GM12878 (cell line): ENCODE results near the gene THADA. TPM values are rescaled to one million over a fixed set of nuclear protein-coding genes. Genes with fewer than 3 reads are reported as not detected.
A peak's percentile ranks its signal among the peaks of the same experiment; 100 is the strongest.

Experiments
- ATAC-seq: fragments of 200-7000 bp; cut with Tn5 transposase; 3 replicates; pipeline ENCODE4 v1.9.1; 2020; ENCODE audit warnings: mild to moderate bottlenecking, moderate library complexity
- BruUV-seq: library from RNA; stranded (reverse); fragments of 400-500 nt; replicated peaks from 2 replicates; lab custom pipeline; 2021; lab: Mats Ljungman, UMichigan
- CTCF ChIA-PET: fragments of 300-600 bp; sonication (Branson Sonifier 250); formaldehyde crosslinking; extraction: SDS; loops from one replicate; lab custom pipeline; 2021; ENCODE audit warnings: inconsistent platforms; lab: Yijun Ruan, JAX
- POLR2A ChIA-PET: fragments of 350-600 bp; formaldehyde crosslinking; extraction: SDS; loops from one replicate; lab custom pipeline; 2021; ENCODE audit warnings: inconsistent platforms; lab: Charles Lee
- RAD21 ChIA-PET: fragments of 300-600 bp; sonication (Branson Sonifier 250); formaldehyde crosslinking; loops from one replicate; lab custom pipeline; 2023; ENCODE audit warnings: antibody characterized with exemption; ENCODE audit not compliant: unreplicated experiment; lab: Charles Lee
- SMC1A ChIA-PET: fragments of 300-600 bp; sonication (Branson Sonifier 250); formaldehyde crosslinking; loops from one replicate; lab custom pipeline; 2023; ENCODE audit not compliant: unreplicated experiment, uncharacterized antibody; lab: Charles Lee
- DNase-seq: peaks from one replicate; pipeline ENCODE4 v3.0.0-alpha.2; 2011; ENCODE audit warnings: low read depth, low spot score
- FAIRE-seq: peaks from 3 replicates; lab custom pipeline; 2011; peaks lifted over from hg19 to GRCh38; lab: Jason Lieb, UNC
- H2AFZ ChIP-seq: 2 replicates; pipeline ENCODE4 v1.6.0; 2011; ENCODE audit warnings: low read depth, low read length, control low read depth; ENCODE audit not compliant: control insufficient read depth
- H3K27ac ChIP-seq: 2 replicates; pipeline ENCODE4 v1.5.1; 2011; ENCODE audit warnings: control low read depth; ENCODE audit not compliant: control insufficient read depth, insufficient read depth
- H3K27me3 ChIP-seq, 2 experiments: replicated peaks in 1 of 2; 2 replicates each; pipeline versions ENCODE4 v1.6.0 to v1.6.1; 2011; ENCODE audit warnings: low read length in 1 of 2; ENCODE audit not compliant: control insufficient read depth in 2 of 2, insufficient read depth in 2 of 2
- H3K36me3 ChIP-seq, 2 experiments: 2 replicates each; pipeline ENCODE4 v1.5.1; 2011; ENCODE audit warnings: low read length in 1 of 2; ENCODE audit not compliant: control insufficient read depth in 2 of 2, insufficient read depth in 2 of 2
- H3K4me1 ChIP-seq: 2 replicates; pipeline ENCODE4 v1.6.1; 2011; ENCODE audit warnings: mild to moderate bottlenecking, low read length, moderate library complexity, mixed read lengths; ENCODE audit not compliant: control insufficient read depth, insufficient read depth
- H3K4me2 ChIP-seq: 2 replicates; pipeline ENCODE4 v1.6.0; 2011; ENCODE audit warnings: control low read depth; ENCODE audit not compliant: control insufficient read depth, insufficient read depth
- H3K4me3 ChIP-seq: fragments of 200-600 bp; sonication (generic); 2 replicates; pipeline ENCODE4 v1.5.1; 2016
- H3K79me2 ChIP-seq: 2 replicates; pipeline ENCODE4 v1.6.0; 2011; ENCODE audit warnings: low read length; ENCODE audit not compliant: control insufficient read depth, insufficient read depth
- H3K9ac ChIP-seq: 2 replicates; pipeline ENCODE4 v1.8.0; 2011; ENCODE audit warnings: low read length, control low read depth, mixed read lengths; ENCODE audit not compliant: control insufficient read depth, insufficient read depth
- H3K9me3 ChIP-seq: replicated peaks from 3 replicates; pipeline ENCODE4 v1.5.1; 2011; ENCODE audit warnings: mild to moderate bottlenecking, low read length; ENCODE audit not compliant: control insufficient read depth, insufficient read depth
- H4K20me1 ChIP-seq: 2 replicates; pipeline ENCODE4 v1.6.0; 2011; ENCODE audit not compliant: control insufficient read depth, insufficient read depth
- CBX3 ChIP-seq: fragments of 200-600 bp; sonication (generic); IDR thresholded peaks from 2 replicates; pipeline ENCODE4 v1.6.1; 2016; ENCODE audit warnings: low read depth, borderline replicate concordance
- CEBPB ChIP-seq, 2 experiments: fragments of 150-350 bp in 1 of 2; IDR thresholded peaks; 2 replicates each; pipeline ENCODE4 v1.6.1; 2012 to 2014; ENCODE audit warnings: low read depth in 2 of 2, low read length in 2 of 2, borderline replicate concordance in 1 of 2, inconsistent platforms in 1 of 2
- EGR1 ChIP-seq, 2 experiments: IDR thresholded peaks; 1 replicate in 1 of 2; 2 replicates in 1 of 2; pipeline ENCODE4 v1.6.1; 2011 to 2012; ENCODE audit warnings: low read depth in 2 of 2, low read length in 2 of 2, borderline replicate concordance in 1 of 2, mild to moderate bottlenecking in 1 of 2, moderate library complexity in 1 of 2
- EZH2 ChIP-seq: IDR thresholded peaks from 2 replicates; pipeline ENCODE4 v1.6.1; 2012; ENCODE audit warnings: low read depth, mild to moderate bottlenecking, control low read depth, inconsistent platforms, low read length, borderline replicate concordance; ENCODE audit not compliant: control insufficient read depth
- JUNB ChIP-seq: IDR thresholded peaks from 2 replicates; pipeline ENCODE4 v1.6.1; 2016; ENCODE audit warnings: antibody characterized with exemption, mild to moderate bottlenecking
- KLF5 ChIP-seq: fragments of 450-650 bp; IDR thresholded peaks from 2 replicates; pipeline ENCODE4 v1.6.1; 2014; ENCODE audit warnings: mild to moderate bottlenecking; ENCODE audit not compliant: partially characterized antibody
- MTA3 ChIP-seq: IDR thresholded peaks from 2 replicates; pipeline ENCODE4 v1.6.1; 2012; ENCODE audit warnings: low read length, inconsistent platforms, borderline replicate concordance
- RAD21 ChIP-seq: IDR thresholded peaks from 2 replicates; pipeline ENCODE4 v1.6.1; 2011; ENCODE audit warnings: mild to moderate bottlenecking, low read depth, low read length, moderate library complexity; ENCODE audit not compliant: insufficient read depth
- RUNX3 ChIP-seq: IDR thresholded peaks from 2 replicates; pipeline ENCODE4 v1.6.1; 2012; ENCODE audit warnings: low read length, inconsistent platforms
- ZBED1 ChIP-seq: IDR thresholded peaks from 2 replicates; pipeline ENCODE4 v1.6.1; 2016; ENCODE audit warnings: borderline replicate concordance
- ZBTB40 ChIP-seq: fragments of 450-650 bp; IDR thresholded peaks from 2 replicates; pipeline ENCODE4 v1.6.1; 2016; ENCODE audit warnings: mild to moderate bottlenecking, moderate library complexity, borderline replicate concordance
- ZNF622 ChIP-seq: fragments of 450-650 bp; IDR thresholded peaks from 2 replicates; pipeline ENCODE4 v1.6.1; 2017; ENCODE audit warnings: mild to moderate bottlenecking, inconsistent platforms
- WGBS: methylation state at CpG from one replicate; pipeline ENCODE4 v1.1.6; 2016; ENCODE audit warnings: low lambda C conversion rate; ENCODE audit not compliant: insufficient replicate concordance, insufficient coverage; ENCODE audit errors: missing lambda C conversion rate; 5-methylcytosine and 5-hydroxymethylcytosine counted together
- in situ Hi-C: fragments of 300-500 bp; cut with MboI; formaldehyde crosslinking; loops from 9 replicates; pipeline ENCODE4 v1.14.3; 2018; ENCODE audit warnings: mixed read lengths
- intact Hi-C: fragments of 100-400 bp; cut with micrococcal nuclease; formaldehyde crosslinking; loops from one replicate; pipeline ENCODE4 v1.14.2; 2022; ENCODE audit not compliant: unreplicated experiment
- polyA plus RNA-seq, 11 experiments: library from polyadenylated mRNA; depleted of rRNA in 4 of 11; unstranded in 6 of 11; stranded (reverse) in 5 of 11; fragments of >200 nt; fragmentation: Nextera tagmentation in 4 of 11; fragmentation: Illumina TruSeq in 1 of 11; extraction: Ambion mirVana in 4 of 11; extraction: Trizol in 1 of 11; gene quantifications; 1 replicate in 1 of 11; 2 replicates in 10 of 11; pipeline versions ENCODE4 v1.2.1 to v1.2.3, GENCODE V29; 2011 to 2016; ENCODE audit warnings: inconsistent platforms in 2 of 11, missing spikeins in 2 of 11, low read depth in 1 of 11
- total RNA-seq, 4 experiments: library from RNA; depleted of rRNA in 3 of 4; stranded (reverse); fragments of >200 nt in 3 of 4; fragmentation: Illumina TruSeq in 1 of 4; extraction: Trizol in 1 of 4; gene quantifications; 2 replicates each; pipeline versions ENCODE4 v1.2.1 to v1.2.3, GENCODE V29; 2013 to 2021

Gene THADA
- total and polyA plus RNA-seq, 10 of the 15 experiments (the other 5 are each of a cell fraction or from before 2014, with no cell fraction given): 14.6 to 33.2 (median 23.2) TPM

DNA sequence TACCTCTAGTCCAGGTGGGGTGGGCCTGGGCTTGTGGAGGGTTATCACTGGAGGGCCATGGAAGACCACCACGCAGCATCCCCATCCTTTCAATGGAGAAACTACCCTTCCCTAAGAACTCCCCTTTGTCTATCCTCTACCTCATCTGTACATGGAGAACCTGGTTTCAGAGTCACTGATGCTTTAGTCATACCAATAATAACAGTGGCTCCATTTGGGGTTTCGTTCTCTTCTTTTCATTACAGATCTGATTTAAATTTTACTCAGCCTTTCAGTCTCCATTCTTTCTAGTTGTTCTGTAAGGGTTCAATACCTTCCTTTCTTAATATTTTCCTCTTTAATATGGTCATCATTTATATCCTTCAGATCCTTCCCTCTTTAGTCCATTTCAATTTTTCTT lies 314.8 kb downstream of the THADA start:
- FAIRE-seq (no peak), DNase-seq (no peak), ATAC-seq (no peak)
- in situ Hi-C loops: no loop called here
- POLR2A ChIA-PET: no interaction called here
- no TSS peak for BruUV-seq
- Histone ChIP-seq H3K4me2 (no peak overlapping the region), H3K9ac (no peak overlapping the region), H3K4me3 (no peak overlapping the region), H4K20me1 (no peaks in the 10 kb centered on the region), H3K27ac (no peak overlapping the region), H2AFZ (no peak overlapping the region), H3K4me1 (no peaks in the 10 kb centered on the region), H3K36me3 (peaks cover 11 to 19% of the 10 kb centered on the region in 2 experiments), H3K79me2 (no peaks in the 10 kb centered on the region), H3K27me3 (no peaks in the 10 kb centered on the region), H3K9me3 (peaks cover 30% of the 10 kb centered on the region)
- intact Hi-C loops: no loop called here
- SMC1A ChIA-PET: no interaction called here
- 63% methylated on average over 2 of the region's 2 CpGs for WGBS
- RAD21 ChIA-PET: interaction anchor here (1.6 kb wide), 1 partner anchor 200 kb away, joined by 5 read pairs; no protein-coding TSS in a partner anchor
- TF ChIP-seq EZH2 (no peak), EGR1 (IDR thresholded peaks at IDR 0.05; ENCODE audit: borderline replicate concordance in 1 of 2, low read depth in 2 of 2, low read length in 2 of 2) (no peak), KLF5 (no peak), RUNX3 (peak; percentile 53; the same call in 1 of the 2 replicates), JUNB (peak; percentile 60), ZNF622 (no peak), CBX3 (no peak)
- CTCF ChIA-PET: no interaction called here

DNA sequence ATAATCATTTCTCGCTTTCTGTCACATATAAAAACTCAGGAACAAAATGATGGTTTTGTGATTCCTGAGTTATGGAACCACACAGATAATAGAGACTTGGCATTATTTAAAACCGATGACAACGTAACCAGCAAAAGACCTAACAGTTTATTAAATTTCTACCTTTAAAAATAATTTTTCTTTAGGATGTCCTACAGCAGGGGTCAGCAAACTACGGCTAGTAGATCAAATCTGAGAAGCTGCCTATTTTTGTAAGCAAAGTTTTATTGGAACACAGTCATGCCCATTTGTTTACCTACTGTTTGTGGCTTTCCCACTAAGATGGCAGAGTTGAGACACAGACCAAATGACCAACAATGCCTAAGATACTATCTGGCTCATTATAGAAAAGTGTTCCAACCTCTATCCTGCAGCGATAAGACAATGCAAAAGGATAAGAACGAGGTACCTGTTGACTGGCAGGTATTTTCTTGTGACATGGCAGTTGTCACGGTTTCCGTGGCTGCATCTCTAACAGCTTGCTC lies 316.5 kb downstream of the THADA start:
- intact Hi-C loops: no loop called here
- FAIRE-seq (no peak), DNase-seq (no peak), ATAC-seq (no peak)
- TF ChIP-seq RAD21 (peak; percentile 31; the same call in 1 of the 2 replicates), ZBED1 (no peak), ZBTB40 (no peak), MTA3 (no peak), CEBPB (IDR thresholded peaks at IDR 0.05; ENCODE audit: borderline replicate concordance in 1 of 2, low read depth in 2 of 2, low read length in 2 of 2) (no peak)
- RAD21 ChIA-PET: interaction anchor here (2.1 kb wide), 1 partner anchor 205 kb away, joined by 12 read pairs; no protein-coding TSS in a partner anchor
- POLR2A ChIA-PET: no interaction called here
- H3K4me2 ChIP-seq: no peak overlapping the region
- H3K4me3 ChIP-seq: no peak overlapping the region
- no peaks in the 10 kb centered on the region for H4K20me1 ChIP-seq
- H3K4me1 ChIP-seq: no peaks in the 10 kb centered on the region
- in situ Hi-C loops: no loop called here
- H3K9me3 ChIP-seq: peaks cover 16% of the 10 kb centered on the region
- H3K79me2 ChIP-seq: no peaks in the 10 kb centered on the region
- no peaks in the 10 kb centered on the region for H3K27me3 ChIP-seq
- WGBS: 98% methylated on average over 8 of the region's 8 CpGs
- no peak overlapping the region for H3K27ac ChIP-seq
- no peak overlapping the region for H3K9ac ChIP-seq
- peaks cover 3 to 7% of the 10 kb centered on the region in 2 experiments; a peak in 3 of 4 replicates for H3K36me3 ChIP-seq
- SMC1A ChIA-PET: interaction anchor here (1.3 to 2.5 kb wide), 4 partner anchors 15 to 202 kb away, joined by 3 to 12 read pairs (median 4); no protein-coding TSS in a partner anchor
- CTCF ChIA-PET: interaction anchor here (0.7 to 1.9 kb wide), 4 partner anchors 122 to 332 kb away, joined by 3 to 8 read pairs (median 4); no protein-coding TSS in a partner anchor
- no TSS peak for BruUV-seq
- H2AFZ ChIP-seq: no peak overlapping the region
